Body of pancreas (tissue), 4 donors: ENCODE results near the gene RNF212. TPM values are rescaled to one million over a fixed set of nuclear protein-coding genes. Genes with fewer than 3 reads are reported as not detected.
A peak's percentile ranks its signal among the peaks of the same experiment; 100 is the strongest.

Experiments
- ATAC-seq: fragments of 150-250 bp; one replicate; pipeline ENCODE4 v1.9.1; 2016
- DNase-seq, 4 donors: peaks; one replicate each; pipeline ENCODE4 v3.0.0-alpha.2; 2019
- H3K27ac ChIP-seq, 4 donors: fragments of 200-600 bp; sonication (generic); 1 replicate in 3 of 4; 2 replicates in 1 of 4; pipeline versions ENCODE4 v1.5.1 to v1.6.1; 2016 to 2019; ENCODE audit warnings: mild to moderate bottlenecking in 1 of 4, mixed read lengths in 1 of 4, moderate library complexity in 1 of 4
- H3K27me3 ChIP-seq, 2 donors: fragments of 200-600 bp; sonication (generic); one replicate each; pipeline ENCODE4 v1.6.0; 2016; ENCODE audit warnings: mild to moderate bottlenecking in 1 of 2
- H3K36me3 ChIP-seq, 2 donors: fragments of 200-600 bp; sonication (generic); replicated peaks in 1 of 2; 2 replicates each; pipeline ENCODE4 v1.5.1; 2016; ENCODE audit warnings: low read depth in 2 of 2; ENCODE audit not compliant: insufficient read depth in 1 of 2
- H3K4me1 ChIP-seq: fragments of 200-600 bp; sonication (generic); one replicate; pipeline ENCODE4 v1.6.0; 2016
- H3K4me3 ChIP-seq, 2 donors: fragments of 200-600 bp; sonication (generic); 1 replicate in 1 of 2; 2 replicates in 1 of 2; pipeline ENCODE4 v1.5.1; 2016 to 2019
- H3K9me3 ChIP-seq, 3 donors: fragments of 200-600 bp; sonication (generic); 1 replicate in 2 of 3; 2 replicates in 1 of 3; pipeline ENCODE4 v1.5.1; 2016
- POLR2A ChIP-seq, 3 donors: fragments of 450-650 bp; IDR thresholded peaks; one replicate each; pipeline ENCODE4 v1.6.1; 2016; ENCODE audit warnings: antibody characterized with exemption in 3 of 3, mild to moderate bottlenecking in 2 of 3
- WGBS, 2 donors: methylation state at CpG; one replicate each; pipeline ENCODE4 v1.1.5; 2017; 5-methylcytosine and 5-hydroxymethylcytosine counted together
- intact Hi-C: fragments of 100-400 bp; cut with DNase I; formaldehyde crosslinking; loops from one replicate; pipeline ENCODE4 v1.15.1; 2023
- total RNA-seq, 2 donors: library from RNA; depleted of rRNA; stranded (reverse); fragments of >200 nt; gene quantifications; one replicate each; pipeline ENCODE4 v1.1.0, GENCODE V29; 2016
- TF ChIP-seq, protein P1 (sequence below), 7 experiments: fragments of 450-650 bp in 4 of 7; fragments of 200-600 bp in 3 of 7; sonication (generic) in 3 of 7; IDR thresholded peaks; one replicate each; pipeline ENCODE4 v1.5.1; 2016 to 2019; ENCODE audit warnings: antibody characterized with exemption in 7 of 7

RNF212 gene
- 10 to 100 TPM in 1 of 2 donors, 1 to 10 TPM in 1; 8.2 to 20.5 TPM for total RNA-seq

GRCh38 chr4:1113311-1114009 is at the start of gene RNF212:
Gene RNF212, minus strand, starts transcription at chr4:1113564. Its CDS starts 100 bp downstream, at chr4:1113464.
- H3K27ac ChIP-seq, result peak within 1 kb of the TSS; percentile 74 to 92 (median 80)
- ATAC-seq (no peak), DNase-seq (peak in 2 of 4 donors; percentile 47 to 57)
- H3K4me1 ChIP-seq, result peaks cover 64% of the 10 kb centered on the region
- H3K9me3 ChIP-seq, result no peaks in the 10 kb centered on the region
- TF ChIP-seq, protein P1, sequence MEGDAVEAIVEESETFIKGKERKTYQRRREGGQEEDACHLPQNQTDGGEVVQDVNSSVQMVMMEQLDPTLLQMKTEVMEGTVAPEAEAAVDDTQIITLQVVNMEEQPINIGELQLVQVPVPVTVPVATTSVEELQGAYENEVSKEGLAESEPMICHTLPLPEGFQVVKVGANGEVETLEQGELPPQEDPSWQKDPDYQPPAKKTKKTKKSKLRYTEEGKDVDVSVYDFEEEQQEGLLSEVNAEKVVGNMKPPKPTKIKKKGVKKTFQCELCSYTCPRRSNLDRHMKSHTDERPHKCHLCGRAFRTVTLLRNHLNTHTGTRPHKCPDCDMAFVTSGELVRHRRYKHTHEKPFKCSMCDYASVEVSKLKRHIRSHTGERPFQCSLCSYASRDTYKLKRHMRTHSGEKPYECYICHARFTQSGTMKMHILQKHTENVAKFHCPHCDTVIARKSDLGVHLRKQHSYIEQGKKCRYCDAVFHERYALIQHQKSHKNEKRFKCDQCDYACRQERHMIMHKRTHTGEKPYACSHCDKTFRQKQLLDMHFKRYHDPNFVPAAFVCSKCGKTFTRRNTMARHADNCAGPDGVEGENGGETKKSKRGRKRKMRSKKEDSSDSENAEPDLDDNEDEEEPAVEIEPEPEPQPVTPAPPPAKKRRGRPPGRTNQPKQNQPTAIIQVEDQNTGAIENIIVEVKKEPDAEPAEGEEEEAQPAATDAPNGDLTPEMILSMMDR (IDR thresholded peaks at IDR 0.05), result no peak
- TF ChIP-seq POLR2A (IDR thresholded peaks at IDR 0.05), result peak in 2 of 3 donors; percentile 19 to 39
- intact Hi-C loops, result no loop called here
- no peak within 1 kb of the TSS for H3K4me3 ChIP-seq
- H3K27me3 ChIP-seq, result no peaks in the 10 kb centered on the region
- H3K36me3 ChIP-seq, result no peaks in the 10 kb centered on the region
- 61 to 72% methylated on average over 7 to 34 of the region's 72 CpGs for WGBS, 2 donors

GRCh38 chr4:1160351-1160750 is 47.0 kb upstream of the RNF212 start:
- peaks cover 0 to 1% of the 10 kb centered on the region in 2 donors for H3K36me3 ChIP-seq
- intact Hi-C loops, result no loop called here
- no peak overlapping the region for H3K4me3 ChIP-seq
- no peaks in the 10 kb centered on the region for H3K9me3 ChIP-seq
- H3K27ac ChIP-seq, result no peak overlapping the region
- ATAC-seq (no peak), DNase-seq (no peak)
- 77 to 81% methylated on average over 1 of the region's 1 CpG for WGBS, 2 donors
- TF ChIP-seq POLR2A (IDR thresholded peaks at IDR 0.05), result no peak
- TF ChIP-seq, protein P1 (IDR thresholded peaks at IDR 0.05), result no peak
- peaks cover 21% of the 10 kb centered on the region for H3K4me1 ChIP-seq
- no peaks in the 10 kb centered on the region for H3K27me3 ChIP-seq

DNA sequence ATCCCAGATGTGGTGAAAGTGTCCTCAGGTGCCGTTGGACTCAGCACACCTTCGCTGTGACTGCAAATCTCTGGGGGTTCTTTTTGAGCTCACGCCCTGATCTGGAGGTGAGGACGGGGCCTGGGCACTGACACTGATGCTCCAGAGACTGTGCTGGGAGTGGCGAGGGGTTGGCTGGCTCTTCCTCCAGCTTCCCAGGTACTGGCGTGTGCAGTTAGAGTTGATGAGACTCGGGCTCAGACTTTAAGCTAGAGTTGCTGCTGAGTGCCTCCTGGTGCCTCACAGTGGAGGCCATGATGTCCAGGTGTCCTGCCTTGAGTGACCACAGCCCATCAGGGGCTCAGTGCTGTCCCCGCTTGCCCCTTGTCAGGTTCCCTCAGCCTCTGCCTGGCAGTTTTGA is 42.7 kb upstream of the RNF212 start:
- H3K36me3 ChIP-seq, result peaks cover 0 to 1% of the 10 kb centered on the region in 2 donors
- H3K4me1 ChIP-seq, result peaks cover 46% of the 10 kb centered on the region
- peak overlapping the region; percentile 88 to 95 (median 93) for H3K27ac ChIP-seq
- no peak overlapping the region for H3K4me3 ChIP-seq
- no peaks in the 10 kb centered on the region for H3K27me3 ChIP-seq
- DNase-seq (no peak), ATAC-seq (no peak)
- H3K9me3 ChIP-seq, result no peaks in the 10 kb centered on the region
- intact Hi-C loops, result no loop called here
- WGBS, 2 donors, result 55 to 56% methylated on average over 7 to 8 of the region's 8 CpGs
- TF ChIP-seq, protein P1 (IDR thresholded peaks at IDR 0.05), result no peak

DNA sequence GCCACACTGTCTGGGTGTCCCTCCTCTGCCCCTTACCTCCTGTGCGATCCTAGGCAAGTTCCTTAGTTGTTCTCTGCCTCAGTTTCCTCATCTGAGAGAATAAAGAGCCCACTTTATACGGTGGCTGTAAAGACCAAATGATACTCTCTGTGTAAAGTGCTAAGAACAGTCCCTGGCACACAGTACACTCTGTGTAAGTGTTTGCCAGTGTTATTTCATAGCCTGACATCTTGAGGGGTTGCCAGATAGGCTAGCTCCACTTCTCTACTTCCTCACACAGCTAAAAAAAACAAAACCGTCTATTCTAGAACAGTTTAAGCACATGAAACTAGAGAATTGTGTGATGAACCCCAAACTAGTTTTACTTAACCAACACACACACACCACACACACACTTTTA is 42.0 kb upstream of the RNF212 start:
- Histone ChIP-seq H3K27ac (peak overlapping the region; percentile 88 to 95 (median 93)), H3K4me3 (no peak overlapping the region), H3K9me3 (no peaks in the 10 kb centered on the region), H3K27me3 (no peaks in the 10 kb centered on the region), H3K36me3 (peaks cover 0 to 1% of the 10 kb centered on the region in 2 donors), H3K4me1 (peaks cover 53% of the 10 kb centered on the region)
- ATAC-seq, result peak; percentile 54
- no peak for TF ChIP-seq POLR2A (IDR thresholded peaks at IDR 0.05)
- TF ChIP-seq, protein P1 (IDR thresholded peaks at IDR 0.05), result no peak
- peak in 3 of 4 donors; percentile 58 to 69 (median 58) for DNase-seq
- 30 to 32% methylated on average over 3 of the region's 3 CpGs for WGBS, 2 donors
- intact Hi-C loops, result no loop called here
